ENCODE measurements around the gene C2orf49. TPM values are rescaled to one million over a fixed set of nuclear protein-coding genes. Genes with fewer than 3 reads are reported as not detected.

The C2orf49 gene
- total and polyA plus RNA-seq, 10 of the 15 experiments (the other 5 are each of a cell fraction or from before 2014, with no cell fraction given), result 7.2 to 24.2 (median 15.5) TPM

GRCh38 chr2:105378276-105378840, 41.0 kb downstream of the C2orf49 start (continued):
- no peak for TF ChIP-seq POU2F2 (IDR thresholded peaks at IDR 0.05; ENCODE audit: borderline replicate concordance, low read depth, low read length)
- TF ChIP-seq ZZZ3 (IDR thresholded peaks at IDR 0.05; ENCODE audit: control insufficient read depth, insufficient read length, low read depth), result no peak
- no peak for TF ChIP-seq RELB (IDR thresholded peaks at IDR 0.05; ENCODE audit: low read depth)
- TF ChIP-seq CEBPB (IDR thresholded peaks at IDR 0.05; ENCODE audit: borderline replicate concordance in 1 of 2, low read depth in 2 of 2, low read length in 2 of 2), result no peak

- no peaks in the 10 kb centered on the region for H4K20me1 ChIP-seq (ENCODE audit: control insufficient read depth, insufficient read depth)
- no peaks in the 10 kb centered on the region for H3K36me3 ChIP-seq (ENCODE audit: control insufficient read depth in 2 of 2, insufficient read depth in 2 of 2, low read length in 1 of 2)
- no peak for DNase-seq (ENCODE audit: low read depth, low spot score)
- no peaks in the 10 kb centered on the region for H3K27me3 ChIP-seq (replicated peaks in 1 of 2; ENCODE audit: control insufficient read depth in 2 of 2, insufficient read depth in 2 of 2, low read length in 1 of 2)
- ChIA-PET CTCF (no interaction called here), SMC1A (ENCODE audit: uncharacterized antibody, unreplicated experiment) (interaction anchor here (1.5 kb wide), 1 partner anchor 140 kb away, joined by 3 read pairs; no protein-coding TSS in a partner anchor), POLR2A (no interaction called here), RAD21 (ENCODE audit: unreplicated experiment) (no interaction called here)
- H3K4me1 ChIP-seq (ENCODE audit: control insufficient read depth, insufficient read depth, low read length), result 0 out of 2 replicates have a peak, but pooled peaks cover 3% of the 10 kb centered on the region
- WGBS (ENCODE audit: insufficient coverage, insufficient replicate concordance, low lambda C conversion rate, missing lambda C conversion rate), result 47% methylated on average over 4 of the region's 4 CpGs
- no peak overlapping the region for H2AFZ ChIP-seq (ENCODE audit: control insufficient read depth, low read depth, low read length)
- ATAC-seq, result no peak
- no peak overlapping the region for H3K27ac ChIP-seq (ENCODE audit: control insufficient read depth, insufficient read depth)
- no peaks in the 10 kb centered on the region for H3K9me3 ChIP-seq (replicated peaks; ENCODE audit: control insufficient read depth, insufficient read depth, low read length)
- BruUV-seq (replicated peaks), result no TSS peak
- H3K4me2 ChIP-seq (ENCODE audit: control insufficient read depth, insufficient read depth), result no peak overlapping the region
- intact Hi-C loops (cut with micrococcal nuclease; ENCODE audit: unreplicated experiment), result loop anchor here (10.0 kb wide), 1 partner anchor 366 kb away; the partner anchor contains the start of gene NCK2
- in situ Hi-C loops (cut with MboI), result no loop called here
- no peak overlapping the region for H3K4me3 ChIP-seq
- FAIRE-seq, result no peak
- no peaks in the 10 kb centered on the region; the same call in 1 of the 2 replicates for H3K79me2 ChIP-seq (ENCODE audit: control insufficient read depth, insufficient read depth, low read length)
- TF ChIP-seq SREBF1 (IDR thresholded peaks at IDR 0.05; ENCODE audit: low read length) (no peak), PAX8 (IDR thresholded peaks at IDR 0.05) (no peak), BCL3 (IDR thresholded peaks at IDR 0.05; ENCODE audit: borderline replicate concordance, insufficient read depth, low read depth, low read length, poor library complexity, severe bottlenecking) (no peak), SUPT20H (IDR thresholded peaks at IDR 0.05; ENCODE audit: borderline replicate concordance, control insufficient read depth, low read depth, low read length) (no peak), STAT3 (IDR thresholded peaks at IDR 0.05; ENCODE audit: low read depth, low read length) (no peak), RB1 (IDR thresholded peaks at IDR 0.05; ENCODE audit: borderline replicate concordance) (no peak), EP300 (IDR thresholded peaks at IDR 0.05; ENCODE audit: borderline replicate concordance in 1 of 2, control insufficient read depth in 1 of 2, low read depth in 2 of 2, low read length in 2 of 2) (no peak), ZBTB11 (CRISPR knock-in tag; IDR thresholded peaks at IDR 0.05) (no peak)
- H3K9ac ChIP-seq (ENCODE audit: control insufficient read depth, insufficient read depth, low read length), result no peak overlapping the region
Observed at GRCh38 chr2:105378921-105379383, 41.6 kb downstream of the C2orf49 start.

All from GM12878 (cell line).